HEK293 (cell line): Measurements from ENCODE around the gene CAPN12.
A peak's percentile ranks its signal among the peaks of the same experiment; 100 is the strongest.

Experiments
- CTCF ChIA-PET: fragments of 350-600 bp; formaldehyde crosslinking; extraction: SDS; loops from one replicate; lab custom pipeline; 2021; ENCODE audit warnings: antibody characterized with exemption; lab: Yijun Ruan, JAX
- POLR2A ChIA-PET: fragments of 300-600 bp; formaldehyde crosslinking; extraction: SDS; loops from one replicate; lab custom pipeline; 2020; ENCODE audit warnings: antibody characterized with exemption, inconsistent platforms; lab: Yijun Ruan, JAX
- H3K27ac ChIP-seq: fragments of 200-500 bp; sonication (Bioruptor generic); 2 replicates; pipeline ENCODE4 v1.5.1; 2014; ENCODE audit warnings: low read depth, low read length, control low read depth, inconsistent platforms; ENCODE audit errors: extremely low read depth
- H3K36me3 ChIP-seq, 2 experiments: fragments of 200-500 bp in 1 of 2; sonication (Bioruptor generic) in 1 of 2; 1 replicate in 1 of 2; 2 replicates in 1 of 2; pipeline ENCODE4 v1.5.1; 2014 to 2017; ENCODE audit warnings: inconsistent platforms in 2 of 2, low read length in 2 of 2; ENCODE audit not compliant: control insufficient read depth in 2 of 2, insufficient read depth in 1 of 2
- H3K4me1 ChIP-seq: fragments of 200-500 bp; sonication (Bioruptor generic); 2 replicates; pipeline ENCODE4 v1.5.1; 2014; ENCODE audit warnings: mild to moderate bottlenecking, low read length, inconsistent platforms; ENCODE audit not compliant: control insufficient read depth, insufficient read depth
- H3K4me3 ChIP-seq: 2 replicates; pipeline ENCODE4 v1.5.1; 2011; ENCODE audit warnings: low read depth, mild to moderate bottlenecking, control low read depth, low read length, moderate library complexity
- H3K9me3 ChIP-seq: fragments of 200-500 bp; sonication (Bioruptor generic); 2 replicates; pipeline ENCODE4 v1.5.1; 2014; ENCODE audit warnings: low read depth, low read length, inconsistent platforms; ENCODE audit not compliant: control insufficient read depth, insufficient read depth
- GLIS2 ChIP-seq: fragments of 450-650 bp; formaldehyde crosslinking; IDR thresholded peaks from 2 replicates; pipeline ENCODE4 v1.5.1; 2016; ENCODE audit warnings: missing biosample characterization, missing genetic modification characterization
- KLF1 ChIP-seq: fragments of 450-650 bp; formaldehyde crosslinking; IDR thresholded peaks from 2 replicates; pipeline ENCODE4 v1.5.1; 2016; ENCODE audit warnings: missing biosample characterization, missing genetic modification characterization
- MEIS1 ChIP-seq: sonication (generic); formaldehyde crosslinking; IDR thresholded peaks from 2 replicates; pipeline ENCODE4 v1.8.1; 2022; ENCODE audit warnings: missing genetic modification reagents, mild to moderate bottlenecking, borderline replicate concordance
- PRDM1 ChIP-seq: fragments of 450-650 bp; formaldehyde crosslinking; IDR thresholded peaks from 2 replicates; pipeline ENCODE4; 2016; ENCODE audit warnings: missing biosample characterization, missing genetic modification characterization
- TRIM28 ChIP-seq: IDR thresholded peaks from 2 replicates; pipeline ENCODE4 v1.6.1; 2011; ENCODE audit warnings: low read length, control low read depth, borderline replicate concordance
- ZBTB8A ChIP-seq: fragments of 450-650 bp; formaldehyde crosslinking; IDR thresholded peaks from 2 replicates; pipeline ENCODE4 v1.5.1; 2016; ENCODE audit warnings: missing biosample characterization, missing genetic modification characterization
- ZIC2 ChIP-seq: fragments of 450-650 bp; formaldehyde crosslinking; IDR thresholded peaks from 2 replicates; pipeline ENCODE4 v1.5.1; 2016; ENCODE audit warnings: missing biosample characterization, missing genetic modification characterization
- ZNF10 ChIP-seq: fragments of 450-650 bp; formaldehyde crosslinking; IDR thresholded peaks from 2 replicates; pipeline ENCODE4 v1.5.1; 2017; ENCODE audit warnings: missing biosample characterization, missing genetic modification characterization
- ZNF121 ChIP-seq: fragments of 450-650 bp; formaldehyde crosslinking; IDR thresholded peaks from 2 replicates; pipeline ENCODE4 v1.5.1; 2016; ENCODE audit warnings: missing biosample characterization, missing genetic modification characterization
- ZNF266 ChIP-seq: fragments of 450-650 bp; formaldehyde crosslinking; IDR thresholded peaks from 2 replicates; pipeline ENCODE4 v1.5.1; 2016; ENCODE audit warnings: missing biosample characterization, missing genetic modification characterization, low read depth
- ZNF292 ChIP-seq: fragments of 450-650 bp; formaldehyde crosslinking; IDR thresholded peaks from 2 replicates; pipeline ENCODE4 v1.5.1; 2016; ENCODE audit warnings: low read depth, missing biosample characterization, missing genetic modification characterization, borderline replicate concordance
- ZNF324 ChIP-seq: fragments of 450-650 bp; formaldehyde crosslinking; IDR thresholded peaks from 2 replicates; pipeline ENCODE4 v1.5.1; 2016; ENCODE audit warnings: missing biosample characterization, missing genetic modification characterization
- ZNF341 ChIP-seq: fragments of 450-650 bp; formaldehyde crosslinking; IDR thresholded peaks from 2 replicates; pipeline ENCODE4; 2016; ENCODE audit warnings: low read depth, missing biosample characterization, missing genetic modification characterization
- ZNF366 ChIP-seq: fragments of 450-650 bp; formaldehyde crosslinking; conservative IDR thresholded peaks from 2 replicates; pipeline ENCODE4 v1.5.1; 2016; ENCODE audit warnings: missing biosample characterization, missing genetic modification characterization
- ZNF404 ChIP-seq: fragments of 450-650 bp; formaldehyde crosslinking; IDR thresholded peaks from 2 replicates; pipeline ENCODE4 v1.5.1; 2017; ENCODE audit warnings: missing biosample characterization, missing genetic modification characterization
- ZNF433 ChIP-seq: fragments of 450-650 bp; formaldehyde crosslinking; IDR thresholded peaks from 2 replicates; pipeline ENCODE4 v1.5.1; 2016; ENCODE audit warnings: missing biosample characterization, missing genetic modification characterization, low read depth
- ZNF514 ChIP-seq: fragments of 450-650 bp; formaldehyde crosslinking; IDR thresholded peaks from 2 replicates; pipeline ENCODE4 v1.5.1; 2016; ENCODE audit warnings: missing biosample characterization, missing genetic modification characterization
- ZNF549 ChIP-seq: fragments of 450-650 bp; IDR thresholded peaks from 2 replicates; pipeline ENCODE4 v1.5.1; 2018; ENCODE audit warnings: missing biosample characterization, missing genetic modification characterization, mild to moderate bottlenecking, inconsistent platforms, moderate library complexity
- ZNF571 ChIP-seq: fragments of 450-650 bp; formaldehyde crosslinking; IDR thresholded peaks from 2 replicates; pipeline ENCODE4 v1.5.0; 2017; ENCODE audit warnings: missing biosample characterization, missing genetic modification characterization
- ZNF585B ChIP-seq: fragments of 450-650 bp; formaldehyde crosslinking; IDR thresholded peaks from 2 replicates; pipeline ENCODE4 v1.5.1; 2016; ENCODE audit warnings: missing biosample characterization, missing genetic modification characterization
- ZNF610 ChIP-seq: fragments of 450-650 bp; formaldehyde crosslinking; IDR thresholded peaks from 2 replicates; pipeline ENCODE4 v1.5.1; 2016; ENCODE audit warnings: missing biosample characterization, missing genetic modification characterization, borderline replicate concordance
- ZNF776 ChIP-seq: fragments of 450-650 bp; formaldehyde crosslinking; IDR thresholded peaks from 2 replicates; pipeline ENCODE4 v1.5.0; 2017; ENCODE audit warnings: missing biosample characterization, missing genetic modification characterization, borderline replicate concordance
- ZNF785 ChIP-seq: fragments of 450-650 bp; formaldehyde crosslinking; IDR thresholded peaks from 2 replicates; pipeline ENCODE4 v1.5.1; 2016; ENCODE audit warnings: missing biosample characterization, missing genetic modification characterization
- ZNF791 ChIP-seq: fragments of 450-650 bp; formaldehyde crosslinking; IDR thresholded peaks from 2 replicates; pipeline ENCODE4 v1.5.1; 2016; ENCODE audit warnings: missing biosample characterization, missing genetic modification characterization
- TF ChIP-seq, protein P1 (sequence below): fragments of 450-650 bp; formaldehyde crosslinking; IDR thresholded peaks from 2 replicates; pipeline ENCODE4 v1.5.1; 2016; ENCODE audit warnings: missing biosample characterization, missing genetic modification characterization
- TF ChIP-seq, protein P2 (sequence below): fragments of 450-650 bp; formaldehyde crosslinking; IDR thresholded peaks from 2 replicates; pipeline ENCODE4 v1.5.1; 2017; ENCODE audit warnings: missing biosample characterization, missing genetic modification characterization
- TF ChIP-seq, protein P3 (sequence below): fragments of 450-650 bp; formaldehyde crosslinking; IDR thresholded peaks from 2 replicates; pipeline ENCODE4 v1.5.1; 2017; ENCODE audit warnings: missing biosample characterization, missing genetic modification characterization

The CAPN12 gene

DNA sequence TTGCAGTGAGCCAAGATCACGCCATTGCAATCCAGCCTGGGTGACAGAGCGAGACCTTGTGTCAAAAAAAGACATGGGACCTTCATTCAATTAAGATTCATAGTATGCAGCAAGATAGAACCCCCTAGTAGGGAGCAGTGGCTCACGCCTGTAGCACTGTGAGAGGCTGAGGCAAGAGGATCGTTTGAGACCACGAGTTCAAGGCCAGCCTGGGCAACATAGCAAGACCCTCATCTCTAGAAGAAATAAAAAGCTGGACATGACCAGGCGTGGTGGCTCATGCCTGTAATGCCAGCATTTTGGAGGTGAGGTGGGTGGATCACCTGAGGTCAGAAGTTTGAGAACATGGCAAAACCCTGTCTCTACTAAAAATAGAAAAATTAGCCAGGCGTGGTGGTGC lies 36.2 kb upstream of the CAPN12 start:
- Histone ChIP-seq H3K27ac (no peak overlapping the region), H3K36me3 (no peaks in the 10 kb centered on the region; a peak in 1 of 3 replicates), H3K4me3 (no peak overlapping the region), H3K4me1 (no peaks in the 10 kb centered on the region), H3K9me3 (no peaks in the 10 kb centered on the region)
- no peak for TF ChIP-seq ZNF433 (tag by site-specific recombination)
- no peak for TF ChIP-seq MEIS1 (CRISPR knock-in tag)
- TF ChIP-seq, protein P1, sequence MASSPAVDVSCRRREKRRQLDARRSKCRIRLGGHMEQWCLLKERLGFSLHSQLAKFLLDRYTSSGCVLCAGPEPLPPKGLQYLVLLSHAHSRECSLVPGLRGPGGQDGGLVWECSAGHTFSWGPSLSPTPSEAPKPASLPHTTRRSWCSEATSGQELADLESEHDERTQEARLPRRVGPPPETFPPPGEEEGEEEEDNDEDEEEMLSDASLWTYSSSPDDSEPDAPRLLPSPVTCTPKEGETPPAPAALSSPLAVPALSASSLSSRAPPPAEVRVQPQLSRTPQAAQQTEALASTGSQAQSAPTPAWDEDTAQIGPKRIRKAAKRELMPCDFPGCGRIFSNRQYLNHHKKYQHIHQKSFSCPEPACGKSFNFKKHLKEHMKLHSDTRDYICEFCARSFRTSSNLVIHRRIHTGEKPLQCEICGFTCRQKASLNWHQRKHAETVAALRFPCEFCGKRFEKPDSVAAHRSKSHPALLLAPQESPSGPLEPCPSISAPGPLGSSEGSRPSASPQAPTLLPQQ (tag by site-specific recombination), result no peak
- TF ChIP-seq PRDM1 (tag by site-specific recombination), result no peak
- no peak for TF ChIP-seq ZNF514 (tag by site-specific recombination)
- no peak for TF ChIP-seq ZNF585B
- TF ChIP-seq ZNF776, result no peak
- TF ChIP-seq ZNF121, result peak; percentile 85; the same call in 1 of the 2 replicates
- CTCF ChIA-PET, result interaction anchor here (0.9 to 5.7 kb wide), 2 partner anchors 11 to 118 kb away, joined by 4 to 21 read pairs; no protein-coding TSS in a partner anchor
- POLR2A ChIA-PET, result no interaction called here

DNA sequence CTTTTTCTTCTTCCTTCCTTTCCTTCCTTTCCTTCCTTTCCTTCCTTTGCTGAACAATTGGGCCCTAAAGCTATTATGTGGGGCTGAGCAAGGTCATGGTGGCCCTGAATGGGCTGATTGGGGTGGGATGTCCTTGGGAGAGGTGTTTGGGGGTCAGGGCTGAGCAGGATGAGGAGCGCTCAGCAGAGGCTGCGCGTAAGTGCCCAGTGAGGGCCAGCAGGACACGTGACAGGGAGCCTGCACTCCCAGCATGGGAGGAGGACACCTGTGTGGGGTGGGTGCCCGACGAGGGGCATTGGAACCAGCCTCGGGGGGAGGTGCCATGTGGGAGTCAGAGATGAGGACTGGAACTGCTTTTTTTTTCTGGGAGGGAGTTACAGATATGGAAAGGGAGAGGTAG lies 34.5 kb upstream of the CAPN12 start:
- H3K4me3 ChIP-seq, result no peak overlapping the region
- POLR2A ChIA-PET, result no interaction called here
- no peak overlapping the region for H3K27ac ChIP-seq
- CTCF ChIA-PET, result interaction anchor here (1.5 kb wide), 1 partner anchor 9 kb away, joined by 3 read pairs; no protein-coding TSS in a partner anchor
- H3K9me3 ChIP-seq, result no peaks in the 10 kb centered on the region
- no peaks in the 10 kb centered on the region for H3K4me1 ChIP-seq
- TF ChIP-seq ZNF791 (no peak), ZNF292 (tag by site-specific recombination) (no peak), ZIC2 (tag by site-specific recombination) (peak; percentile 40; the same call in 1 of the 2 replicates), ZBTB8A (tag by site-specific recombination) (peak; percentile 73), ZNF324 (tag by site-specific recombination) (no peak), ZNF10 (no peak), GLIS2 (tag by site-specific recombination) (peak; percentile 31; the same call in 1 of the 2 replicates), ZNF366 (tag by site-specific recombination) (0 out of 2 replicates have a peak, but pooled peaks have one; percentile 25)
- TF ChIP-seq, protein P2, sequence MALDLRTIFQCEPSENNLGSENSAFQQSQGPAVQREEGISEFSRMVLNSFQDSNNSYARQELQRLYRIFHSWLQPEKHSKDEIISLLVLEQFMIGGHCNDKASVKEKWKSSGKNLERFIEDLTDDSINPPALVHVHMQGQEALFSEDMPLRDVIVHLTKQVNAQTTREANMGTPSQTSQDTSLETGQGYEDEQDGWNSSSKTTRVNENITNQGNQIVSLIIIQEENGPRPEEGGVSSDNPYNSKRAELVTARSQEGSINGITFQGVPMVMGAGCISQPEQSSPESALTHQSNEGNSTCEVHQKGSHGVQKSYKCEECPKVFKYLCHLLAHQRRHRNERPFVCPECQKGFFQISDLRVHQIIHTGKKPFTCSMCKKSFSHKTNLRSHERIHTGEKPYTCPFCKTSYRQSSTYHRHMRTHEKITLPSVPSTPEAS (tag by site-specific recombination), result no peak
- TF ChIP-seq, all 188 proteins: peak for 4
- H3K36me3 ChIP-seq, result no peaks in the 10 kb centered on the region; a peak in 1 of 3 replicates

DNA sequence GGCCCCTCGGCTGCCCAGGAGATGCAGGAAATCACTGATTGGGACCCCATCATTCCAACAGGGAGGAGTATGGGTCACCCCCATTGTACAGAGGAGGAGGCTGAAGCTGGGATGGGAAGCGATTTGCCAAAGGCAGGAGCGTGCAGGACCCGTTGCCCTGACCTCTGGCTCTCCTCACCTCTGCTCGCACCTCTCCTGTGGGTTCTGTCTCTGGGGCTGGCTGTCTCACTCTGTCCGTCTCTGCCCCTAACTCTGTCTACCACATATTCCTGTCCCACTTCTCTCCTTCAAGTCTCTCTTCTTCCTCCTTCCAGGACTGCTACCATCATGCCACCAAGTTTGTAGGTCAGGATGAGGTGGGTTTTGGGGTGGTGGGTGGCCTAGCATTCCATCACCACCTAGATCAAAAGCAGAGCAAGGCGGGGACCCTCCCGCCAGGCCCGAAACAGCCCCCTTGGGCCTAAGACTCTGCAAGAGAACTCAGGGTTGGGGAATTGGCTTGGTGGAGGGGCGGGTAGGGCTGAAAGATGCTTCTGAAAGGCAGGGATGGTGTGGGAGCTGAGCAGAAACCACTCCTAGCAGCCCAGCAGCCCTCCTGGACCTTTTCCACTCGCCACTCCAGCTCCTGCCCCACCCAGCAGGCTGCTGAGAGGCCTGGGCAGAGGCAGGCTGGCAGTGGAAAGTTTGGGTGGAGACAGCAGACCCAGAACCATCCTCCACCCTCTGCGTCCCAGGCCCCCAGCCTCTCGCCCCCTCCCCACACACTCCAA lies 30.1 kb upstream of the CAPN12 start:
- Histone ChIP-seq H3K9me3 (no peaks in the 10 kb centered on the region), H3K4me3 (no peak overlapping the region), H3K4me1 (no peaks in the 10 kb centered on the region), H3K36me3 (no peaks in the 10 kb centered on the region; a peak in 1 of 3 replicates), H3K27ac (no peak overlapping the region)
- ChIA-PET CTCF (interaction anchor here (0.7 to 1.2 kb wide), 3 partner anchors 30 to 604 kb away, joined by 3 to 5 read pairs (median 3); no protein-coding TSS in a partner anchor), POLR2A (interaction anchor here (0.6 to 1.0 kb wide), 2 partner anchors 19 to 59 kb away, joined by 3 read pairs; no protein-coding TSS in a partner anchor)
- TF ChIP-seq ZNF341 (tag by site-specific recombination) (no peak), ZNF404 (tag by site-specific recombination) (no peak), TRIM28 (no peak), KLF1 (tag by site-specific recombination) (peak; percentile 82), ZNF571 (tag by site-specific recombination) (0 out of 2 replicates have a peak, but pooled peaks have one; percentile 18), ZNF292 (tag by site-specific recombination) (no peak), ZNF549 (tag by site-specific recombination) (no peak), ZNF610 (tag by site-specific recombination) (no peak), ZNF785 (tag by site-specific recombination) (no peak), ZNF266 (tag by site-specific recombination) (no peak), ZNF10 (no peak)
- TF ChIP-seq, protein P3, sequence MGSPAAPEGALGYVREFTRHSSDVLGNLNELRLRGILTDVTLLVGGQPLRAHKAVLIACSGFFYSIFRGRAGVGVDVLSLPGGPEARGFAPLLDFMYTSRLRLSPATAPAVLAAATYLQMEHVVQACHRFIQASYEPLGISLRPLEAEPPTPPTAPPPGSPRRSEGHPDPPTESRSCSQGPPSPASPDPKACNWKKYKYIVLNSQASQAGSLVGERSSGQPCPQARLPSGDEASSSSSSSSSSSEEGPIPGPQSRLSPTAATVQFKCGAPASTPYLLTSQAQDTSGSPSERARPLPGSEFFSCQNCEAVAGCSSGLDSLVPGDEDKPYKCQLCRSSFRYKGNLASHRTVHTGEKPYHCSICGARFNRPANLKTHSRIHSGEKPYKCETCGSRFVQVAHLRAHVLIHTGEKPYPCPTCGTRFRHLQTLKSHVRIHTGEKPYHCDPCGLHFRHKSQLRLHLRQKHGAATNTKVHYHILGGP (tag by site-specific recombination), result no peak
